Measurements from ENCODE around the gene R3HDM2. TPM values are rescaled to one million over a fixed set of nuclear protein-coding genes. Genes with fewer than 3 reads are reported as not detected.

The R3HDM2 gene
- total and polyA plus RNA-seq, 2 donors from 2014 or later: 16.5 to 67.3 TPM

GRCh38 chr12:57397441-57397840 lies 33.4 kb downstream of the R3HDM2 start:
- Histone ChIP-seq H3K27ac (ENCODE audit: low read depth in 2 of 2, low read length in 2 of 2) (no peak overlapping the region), H3K36me3 (ENCODE audit: control insufficient read depth in 2 of 3, insufficient read depth in 3 of 3, low read length in 3 of 3) (peaks cover 0 to 2% (median 0%) of the 10 kb centered on the region in 3 donors), H3K4me1 (ENCODE audit: control insufficient read depth in 2 of 3, insufficient read depth in 2 of 3, low read depth in 1 of 3, low read length in 3 of 3) (no peaks in the 10 kb centered on the region), H3K27me3 (ENCODE audit: control insufficient read depth, insufficient read depth, low read length) (no peaks in the 10 kb centered on the region), H3K4me3 (ENCODE audit: low read length in 3 of 3) (no peak overlapping the region), H3K9me3 (ENCODE audit: control insufficient read depth in 2 of 3, insufficient read depth in 1 of 3, low read length in 3 of 3) (no peaks in the 10 kb centered on the region), H3K9ac (ENCODE audit: low read length in 3 of 3) (no peak overlapping the region)
- intact Hi-C loops (cut with DNase I): no loop called here
- no peak for TF ChIP-seq CTCF (IDR thresholded peaks at IDR 0.05; ENCODE audit: borderline replicate concordance, extremely low read depth, insufficient read depth)
- FAIRE-seq (no peak), DNase-seq (no peak)

- DNase-seq (no peak), FAIRE-seq (no peak)
- intact Hi-C loops (cut with DNase I): no loop called here
- Histone ChIP-seq H3K4me3 (ENCODE audit: low read length in 3 of 3) (no peak overlapping the region), H3K4me1 (ENCODE audit: control insufficient read depth in 2 of 3, insufficient read depth in 2 of 3, low read depth in 1 of 3, low read length in 3 of 3) (no peaks in the 10 kb centered on the region), H3K36me3 (ENCODE audit: control insufficient read depth in 2 of 3, insufficient read depth in 3 of 3, low read length in 3 of 3) (peaks cover 0 to 2% (median 2%) of the 10 kb centered on the region in 3 donors), H3K9me3 (ENCODE audit: control insufficient read depth in 2 of 3, insufficient read depth in 1 of 3, low read length in 3 of 3) (no peaks in the 10 kb centered on the region), H3K27ac (ENCODE audit: low read depth in 2 of 2, low read length in 2 of 2) (no peak overlapping the region), H3K9ac (ENCODE audit: low read length in 3 of 3) (no peak overlapping the region), H3K27me3 (ENCODE audit: control insufficient read depth, insufficient read depth, low read length) (no peaks in the 10 kb centered on the region)
- no peak for TF ChIP-seq CTCF (IDR thresholded peaks at IDR 0.05; ENCODE audit: borderline replicate concordance, extremely low read depth, insufficient read depth)
These were observed 35.7 kb downstream of the R3HDM2 start for GRCh38 chr12:57395121-57395520.

GRCh38 chr12:57390174-57390573 lies 40.7 kb downstream of the R3HDM2 start:
- no peak for FAIRE-seq
- DNase-seq: peak in 1 of 5 donors; percentile 21
- intact Hi-C loops (cut with DNase I): no loop called here
- Histone ChIP-seq H3K9me3 (ENCODE audit: control insufficient read depth in 2 of 3, insufficient read depth in 1 of 3, low read length in 3 of 3) (no peaks in the 10 kb centered on the region), H3K4me3 (ENCODE audit: low read length in 3 of 3) (no peak overlapping the region), H3K9ac (ENCODE audit: low read length in 3 of 3) (no peak overlapping the region), H3K4me1 (ENCODE audit: control insufficient read depth in 2 of 3, insufficient read depth in 2 of 3, low read depth in 1 of 3, low read length in 3 of 3) (peaks cover 0 to 6% (median 0%) of the 10 kb centered on the region in 3 donors), H3K27ac (ENCODE audit: low read depth in 2 of 2, low read length in 2 of 2) (no peak overlapping the region), H3K36me3 (ENCODE audit: control insufficient read depth in 2 of 3, insufficient read depth in 3 of 3, low read length in 3 of 3) (peaks cover 0 to 2% (median 0%) of the 10 kb centered on the region in 3 donors), H3K27me3 (ENCODE audit: control insufficient read depth, insufficient read depth, low read length) (no peaks in the 10 kb centered on the region)
- no peak for TF ChIP-seq CTCF (IDR thresholded peaks at IDR 0.05; ENCODE audit: borderline replicate concordance, extremely low read depth, insufficient read depth)

GRCh38 chr12:57389033-57389432 lies 41.8 kb downstream of the R3HDM2 start:
- Histone ChIP-seq H3K4me3 (ENCODE audit: low read length in 3 of 3) (no peak overlapping the region), H3K27ac (ENCODE audit: low read depth in 2 of 2, low read length in 2 of 2) (no peak overlapping the region), H3K9me3 (ENCODE audit: control insufficient read depth in 2 of 3, insufficient read depth in 1 of 3, low read length in 3 of 3) (no peaks in the 10 kb centered on the region), H3K27me3 (ENCODE audit: control insufficient read depth, insufficient read depth, low read length) (no peaks in the 10 kb centered on the region), H3K4me1 (ENCODE audit: control insufficient read depth in 2 of 3, insufficient read depth in 2 of 3, low read depth in 1 of 3, low read length in 3 of 3) (peaks cover 0 to 6% (median 0%) of the 10 kb centered on the region in 3 donors), H3K36me3 (ENCODE audit: control insufficient read depth in 2 of 3, insufficient read depth in 3 of 3, low read length in 3 of 3) (peaks cover 0 to 2% (median 0%) of the 10 kb centered on the region in 3 donors), H3K9ac (ENCODE audit: low read length in 3 of 3) (no peak overlapping the region)
- TF ChIP-seq CTCF (IDR thresholded peaks at IDR 0.05; ENCODE audit: borderline replicate concordance, extremely low read depth, insufficient read depth): no peak
- DNase-seq (no peak), FAIRE-seq (no peak)
- intact Hi-C loops (cut with DNase I): no loop called here
